Endodermal cell (in vitro differentiated cells): ENCODE data around the gene UEVLD. TPM values are rescaled to one million over a fixed set of nuclear protein-coding genes. Genes with fewer than 3 reads are reported as not detected.

ENCODE experiments used
- DNase-seq: peaks from one replicate; pipeline ENCODE4 v3.0.0-alpha.2; 2017
- H3K27ac ChIP-seq: 2 replicates; pipeline ENCODE4 v1.5.1; 2013; ENCODE audit warnings: mild to moderate bottlenecking, low read depth, low read length, moderate library complexity
- H3K27me3 ChIP-seq: 2 replicates; pipeline ENCODE4 v1.6.1; 2013; ENCODE audit warnings: mild to moderate bottlenecking, low read length, moderate library complexity; ENCODE audit not compliant: insufficient read depth, control insufficient read depth, poor library complexity, severe bottlenecking
- H3K36me3 ChIP-seq: 2 replicates; pipeline ENCODE4 v1.7.0; 2013; ENCODE audit warnings: mild to moderate bottlenecking, low read length, moderate library complexity; ENCODE audit not compliant: control insufficient read depth, insufficient read depth
- H3K4me1 ChIP-seq: one replicate; pipeline ENCODE4 v1.7.0; 2013; ENCODE audit warnings: low read length; ENCODE audit not compliant: control insufficient read depth, insufficient read depth
- H3K4me3 ChIP-seq: 2 replicates; pipeline ENCODE4 v1.5.1; 2013; ENCODE audit warnings: mild to moderate bottlenecking, low read length, moderate library complexity
- H3K9ac ChIP-seq: 2 replicates; pipeline ENCODE4 v1.6.1; 2013; ENCODE audit warnings: mild to moderate bottlenecking, low read length, moderate library complexity; ENCODE audit not compliant: poor library complexity, severe bottlenecking; ENCODE audit errors: extremely low read depth
- H3K9me3 ChIP-seq: 2 replicates; pipeline ENCODE4 v1.6.1; 2013; ENCODE audit warnings: mild to moderate bottlenecking, low read length, moderate library complexity; ENCODE audit not compliant: control insufficient read depth
- H3K27ac Mint-ChIP-seq: 2 replicates; pipeline ENCODE4 v1.8.0; 2020; ENCODE audit warnings: mixed read lengths
- H3K27me3 Mint-ChIP-seq: 2 replicates; pipeline ENCODE4 v1.8.0; 2021; ENCODE audit warnings: mild to moderate bottlenecking, mixed read lengths; ENCODE audit not compliant: insufficient read depth
- H3K36me3 Mint-ChIP-seq: 2 replicates; pipeline ENCODE4 v1.8.0; 2020; ENCODE audit warnings: low read depth, mixed read lengths
- H3K4me1 Mint-ChIP-seq: 2 replicates; pipeline ENCODE4 v1.8.0; 2020; ENCODE audit warnings: mixed read lengths
- H3K4me3 Mint-ChIP-seq: 2 replicates; pipeline ENCODE4 v1.8.0; 2020; ENCODE audit warnings: mild to moderate bottlenecking, moderate library complexity, mixed read lengths
- H3K9me3 Mint-ChIP-seq: 2 replicates; pipeline ENCODE4 v1.8.0; 2020; ENCODE audit warnings: mild to moderate bottlenecking, mixed read lengths
- WGBS, 2 experiments: methylation state at CpG; one replicate each; pipeline versions ENCODE4 v1.1.5 to v1.1.7; 2013; ENCODE audit warnings: missing lambda C conversion rate in 2 of 2, mixed read lengths in 1 of 2; ENCODE audit not compliant: insufficient coverage in 1 of 2, insufficient read length in 1 of 2; 5-methylcytosine and 5-hydroxymethylcytosine counted together
- total RNA-seq, 2 donors: library from RNA; stranded (reverse); fragmentation: NEBNext Ultra II Directional in 1 of 2; extraction: Animal tissue kit (Norgen Biotek cat#: 25700) in 1 of 2; gene quantifications; 2 replicates in 1 of 2; 3 replicates in 1 of 2; pipeline ENCODE4 v1.2.1, GENCODE V29; 2021
- TF ChIP-seq, protein P1 (sequence below): fragments of 200-600 bp; sonication (generic); conservative IDR thresholded peaks from 2 replicates; pipeline ENCODE4 v1.5.0; 2021; ENCODE audit warnings: antibody characterized with exemption, mild to moderate bottlenecking

UEVLD gene
- total RNA-seq, 2 donors from 2014 or later, result 14.4 to 15.0 TPM

DNA sequence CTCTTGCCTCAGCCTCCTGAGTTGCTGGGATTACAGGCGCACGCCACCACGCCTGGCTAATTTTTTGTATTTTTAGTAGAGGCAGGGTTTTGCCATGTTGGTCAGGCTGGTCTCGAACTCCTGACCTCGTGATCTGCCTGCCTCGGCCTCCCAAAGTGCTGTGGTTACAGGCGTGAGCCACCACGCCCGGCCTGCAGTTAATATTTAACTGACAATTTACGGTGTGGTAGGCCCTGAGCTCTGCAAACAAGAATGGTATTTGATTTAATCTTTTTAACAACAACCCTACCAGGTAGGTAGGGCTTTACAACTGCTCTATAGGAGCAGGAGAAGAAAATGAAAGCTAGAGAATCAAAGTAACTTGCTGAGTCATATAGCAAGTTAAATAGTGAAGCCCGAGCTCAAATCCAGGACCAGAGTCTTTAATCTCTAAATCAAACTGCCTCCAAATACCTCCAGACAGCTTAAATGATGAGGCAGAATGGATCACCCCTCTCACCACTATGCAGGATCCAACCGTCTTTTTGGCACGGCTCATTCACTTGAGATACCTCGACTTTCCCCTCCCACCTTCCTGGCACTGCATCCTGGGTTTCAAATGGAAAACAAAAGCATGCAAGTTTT lies 9.4 kb downstream of the UEVLD start:
- H3K9me3 ChIP-seq, result no peaks in the 10 kb centered on the region
- no peak overlapping the region for H3K27ac ChIP-seq
- Mint-ChIP-seq H3K4me1 (peaks cover 13% of the 10 kb centered on the region), H3K4me3 (no peak overlapping the region), H3K27me3 (no peaks in the 10 kb centered on the region), H3K9me3 (peaks cover 3% of the 10 kb centered on the region), H3K36me3 (peaks cover 29% of the 10 kb centered on the region), H3K27ac (peak overlapping the region; percentile 87)
- DNase-seq, result peak; percentile 64
- no peaks in the 10 kb centered on the region for H3K27me3 ChIP-seq
- no peaks in the 10 kb centered on the region for H3K4me1 ChIP-seq
- peaks cover 7% of the 10 kb centered on the region for H3K36me3 ChIP-seq
- 88 to 89% methylated on average over 10 to 14 of the region's 14 CpGs for WGBS, 2 experiments
- H3K4me3 ChIP-seq, result no peak overlapping the region
- TF ChIP-seq, protein P1, sequence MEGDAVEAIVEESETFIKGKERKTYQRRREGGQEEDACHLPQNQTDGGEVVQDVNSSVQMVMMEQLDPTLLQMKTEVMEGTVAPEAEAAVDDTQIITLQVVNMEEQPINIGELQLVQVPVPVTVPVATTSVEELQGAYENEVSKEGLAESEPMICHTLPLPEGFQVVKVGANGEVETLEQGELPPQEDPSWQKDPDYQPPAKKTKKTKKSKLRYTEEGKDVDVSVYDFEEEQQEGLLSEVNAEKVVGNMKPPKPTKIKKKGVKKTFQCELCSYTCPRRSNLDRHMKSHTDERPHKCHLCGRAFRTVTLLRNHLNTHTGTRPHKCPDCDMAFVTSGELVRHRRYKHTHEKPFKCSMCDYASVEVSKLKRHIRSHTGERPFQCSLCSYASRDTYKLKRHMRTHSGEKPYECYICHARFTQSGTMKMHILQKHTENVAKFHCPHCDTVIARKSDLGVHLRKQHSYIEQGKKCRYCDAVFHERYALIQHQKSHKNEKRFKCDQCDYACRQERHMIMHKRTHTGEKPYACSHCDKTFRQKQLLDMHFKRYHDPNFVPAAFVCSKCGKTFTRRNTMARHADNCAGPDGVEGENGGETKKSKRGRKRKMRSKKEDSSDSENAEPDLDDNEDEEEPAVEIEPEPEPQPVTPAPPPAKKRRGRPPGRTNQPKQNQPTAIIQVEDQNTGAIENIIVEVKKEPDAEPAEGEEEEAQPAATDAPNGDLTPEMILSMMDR, result no peak
- no peak overlapping the region for H3K9ac ChIP-seq

- TF ChIP-seq, protein P1, result no peak
- DNase-seq, result no peak
- H3K27ac Mint-ChIP-seq, result peak overlapping the region; percentile 55
- H3K36me3 ChIP-seq, result peaks cover 8% of the 10 kb centered on the region
- no peaks in the 10 kb centered on the region for H3K27me3 Mint-ChIP-seq
- H3K4me1 ChIP-seq, result no peaks in the 10 kb centered on the region
- WGBS, 2 experiments, result 83% methylated on average over 1 of the region's 1 CpG; no CpG with 5 or more reads in 1 of the 2 experiments
- H3K27ac ChIP-seq, result no peak overlapping the region
- H3K27me3 ChIP-seq, result no peaks in the 10 kb centered on the region
- peaks cover 22% of the 10 kb centered on the region for H3K4me1 Mint-ChIP-seq
- peaks cover 41% of the 10 kb centered on the region for H3K36me3 Mint-ChIP-seq
- no peak overlapping the region for H3K9ac ChIP-seq
- H3K4me3 Mint-ChIP-seq, result no peak overlapping the region
- no peaks in the 10 kb centered on the region for H3K9me3 ChIP-seq
- peaks cover 3% of the 10 kb centered on the region for H3K9me3 Mint-ChIP-seq
- no peak overlapping the region for H3K4me3 ChIP-seq
Observed at GRCh38 chr11:18575361-18575760, 13.2 kb downstream of the UEVLD start.

DNA sequence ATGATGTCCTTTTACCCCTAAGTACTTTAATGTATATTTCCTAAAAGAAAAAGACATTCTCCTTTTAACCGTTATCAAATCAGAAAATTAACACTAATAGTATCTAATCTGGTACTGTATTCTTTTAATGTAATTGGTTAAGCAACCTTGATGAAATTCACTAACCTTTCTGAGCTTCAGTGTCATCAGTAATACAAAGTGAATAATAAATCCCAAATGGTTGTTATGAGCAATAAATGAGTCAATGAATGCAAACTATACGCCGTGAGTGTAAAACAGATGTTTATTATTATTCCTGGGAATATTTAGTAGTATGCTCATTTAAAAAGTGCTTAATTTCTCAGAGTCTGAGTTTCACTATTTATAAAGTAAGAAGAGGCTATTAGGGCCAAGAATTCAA lies 21.5 kb downstream of the UEVLD start:
- no peak for DNase-seq
- Histone ChIP-seq H3K27me3 (no peaks in the 10 kb centered on the region), H3K4me1 (no peaks in the 10 kb centered on the region), H3K36me3 (peaks cover 29% of the 10 kb centered on the region), H3K9ac (no peak overlapping the region), H3K27ac (no peak overlapping the region), H3K4me3 (no peak overlapping the region), H3K9me3 (no peaks in the 10 kb centered on the region)
- no peaks in the 10 kb centered on the region for H3K9me3 Mint-ChIP-seq
- no peak overlapping the region for H3K27ac Mint-ChIP-seq
- H3K4me3 Mint-ChIP-seq, result no peak overlapping the region
- peaks cover 30% of the 10 kb centered on the region for H3K36me3 Mint-ChIP-seq
- TF ChIP-seq, protein P1, result no peak
- no peaks in the 10 kb centered on the region for H3K27me3 Mint-ChIP-seq
- H3K4me1 Mint-ChIP-seq, result no peaks in the 10 kb centered on the region
- WGBS, 2 experiments, result 92 to 95% methylated on average over 2 of the region's 3 CpGs
